Tibial artery (tissue), 4 donors: ENCODE measurements around the gene ARHGEF17.

ENCODE experiments used
- DNase-seq, 2 donors: peaks; one replicate each; pipeline ENCODE4 v3.0.0-alpha.2; 2019
- H3K27ac ChIP-seq, 2 donors: fragments of 200-600 bp; sonication (generic) in 1 of 2; 1 replicate in 1 of 2; 2 replicates in 1 of 2; pipeline ENCODE4 v1.5.1; 2018 to 2019; ENCODE audit warnings: mild to moderate bottlenecking in 1 of 2
- H3K27me3 ChIP-seq, 2 donors: fragments of 200-600 bp; sonication (generic) in 1 of 2; one replicate each; pipeline versions ENCODE4 v1.5.1 to v1.6.0; 2016 to 2019
- H3K36me3 ChIP-seq, 3 donors: fragments of 200-600 bp; sonication (generic) in 2 of 3; one replicate each; pipeline ENCODE4 v1.5.1; 2016 to 2019; ENCODE audit warnings: mild to moderate bottlenecking in 2 of 3
- H3K4me1 ChIP-seq, 4 donors: fragments of 200-600 bp; sonication (generic) in 2 of 4; 1 replicate in 3 of 4; 2 replicates in 1 of 4; pipeline ENCODE4 v1.5.1; 2016 to 2019
- H3K4me3 ChIP-seq, 2 donors: fragments of 200-600 bp; sonication (generic) in 1 of 2; 1 replicate in 1 of 2; 2 replicates in 1 of 2; pipeline ENCODE4 v1.5.1; 2018 to 2019; ENCODE audit warnings: mild to moderate bottlenecking in 2 of 2
- H3K9me3 ChIP-seq, 3 donors: fragments of 200-600 bp; sonication (generic) in 1 of 3; one replicate each; pipeline ENCODE4 v1.5.1; 2016 to 2019
- CTCF ChIP-seq, 2 experiments: fragments of 200-600 bp in 1 of 2; fragments of 450-650 bp in 1 of 2; IDR thresholded peaks; one replicate each; pipeline ENCODE4 v1.5.1; 2017 to 2019; ENCODE audit warnings: antibody characterized with exemption in 2 of 2, mild to moderate bottlenecking in 1 of 2, moderate library complexity in 1 of 2
- intact Hi-C: fragments of 100-400 bp; cut with DNase I; formaldehyde crosslinking; loops from one replicate; pipeline ENCODE4 v1.15.0; 2023; ENCODE audit warnings: low total_unique reads

Gene ARHGEF17

GRCh38 chr11:73376803-73377629 is 68.9 kb downstream of the ARHGEF17 start:
- intact Hi-C loops, result no loop called here
- H3K27ac ChIP-seq, result peak overlapping the region; percentile 78 to 80
- no peak for TF ChIP-seq CTCF (IDR thresholded peaks at IDR 0.05)
- H3K4me1 ChIP-seq, result peaks cover 0 to 38% (median 16%) of the 10 kb centered on the region in 4 donors
- no peaks in the 10 kb centered on the region for H3K27me3 ChIP-seq
- peak; percentile 59 to 81 for DNase-seq
- no peaks in the 10 kb centered on the region for H3K9me3 ChIP-seq
- no peaks in the 10 kb centered on the region for H3K36me3 ChIP-seq
- peak overlapping the region; percentile 59 to 71 for H3K4me3 ChIP-seq

GRCh38 chr11:73379189-73379880 is 71.3 kb downstream of the ARHGEF17 start:
- no peak overlapping the region for H3K27ac ChIP-seq
- H3K36me3 ChIP-seq, result no peaks in the 10 kb centered on the region
- H3K4me3 ChIP-seq, result no peak overlapping the region
- H3K4me1 ChIP-seq, result peaks cover 0 to 32% (median 16%) of the 10 kb centered on the region in 4 donors
- TF ChIP-seq CTCF (IDR thresholded peaks at IDR 0.05), result no peak
- DNase-seq, result no peak
- no peaks in the 10 kb centered on the region for H3K9me3 ChIP-seq
- intact Hi-C loops, result no loop called here
- H3K27me3 ChIP-seq, result no peaks in the 10 kb centered on the region

- no peak overlapping the region for H3K27ac ChIP-seq
- no peak for TF ChIP-seq CTCF (IDR thresholded peaks at IDR 0.05)
- intact Hi-C loops, result no loop called here
- no peak overlapping the region for H3K4me3 ChIP-seq
- no peak for DNase-seq
- H3K9me3 ChIP-seq, result no peaks in the 10 kb centered on the region
- H3K36me3 ChIP-seq, result no peaks in the 10 kb centered on the region
- H3K27me3 ChIP-seq, result no peaks in the 10 kb centered on the region
- H3K4me1 ChIP-seq, result peaks cover 0 to 32% (median 16%) of the 10 kb centered on the region in 4 donors
Measured at GRCh38 chr11:73380331-73380730, 72.3 kb downstream of the ARHGEF17 start.

GRCh38 chr11:73380897-73381410 is 72.9 kb downstream of the ARHGEF17 start:
- peaks cover 0 to 32% (median 16%) of the 10 kb centered on the region in 4 donors for H3K4me1 ChIP-seq

GRCh38 chr11:73381589-73381988 is 73.5 kb downstream of the ARHGEF17 start:
- Histone ChIP-seq H3K27me3 (no peaks in the 10 kb centered on the region), H3K36me3 (no peaks in the 10 kb centered on the region), H3K9me3 (no peaks in the 10 kb centered on the region), H3K4me3 (no peak overlapping the region), H3K27ac (no peak overlapping the region), H3K4me1 (peaks cover 0 to 31% (median 13%) of the 10 kb centered on the region in 4 donors)
- no peak for DNase-seq
- intact Hi-C loops, result no loop called here
- no peak for TF ChIP-seq CTCF (IDR thresholded peaks at IDR 0.05)

More at GRCh38 chr11:73380897-73381410, 72.9 kb downstream of the ARHGEF17 start:
- no peak for DNase-seq
- no peaks in the 10 kb centered on the region for H3K9me3 ChIP-seq
- no peak for TF ChIP-seq CTCF (IDR thresholded peaks at IDR 0.05)
- H3K27ac ChIP-seq, result no peak overlapping the region
- no peak overlapping the region for H3K4me3 ChIP-seq
- no peaks in the 10 kb centered on the region for H3K36me3 ChIP-seq
- intact Hi-C loops, result no loop called here
- no peaks in the 10 kb centered on the region for H3K27me3 ChIP-seq
